WERI-Rb-1 (cell line): ENCODE results near the gene FGF21.
"Not testable (repeated sequence)": the region's sequence is repeated elsewhere in the genome, so short reads cannot be mapped to it uniquely, and the experiment has no call there.

Source experiments
- DNase-seq: peaks from one replicate; pipeline ENCODE4 v3.0.0-alpha.2; 2020
- H3K27ac ChIP-seq: fragments of 250-450 bp; sonication (Bioruptor Pico); 2 replicates; pipeline ENCODE4 v1.5.1; 2020; ENCODE audit warnings: mild to moderate bottlenecking, moderate library complexity
- H3K27me3 ChIP-seq: fragments of 250-450 bp; sonication (Bioruptor Pico); 2 replicates; pipeline ENCODE4 v1.5.1; 2021; ENCODE audit warnings: mild to moderate bottlenecking, low read depth, moderate library complexity; ENCODE audit not compliant: insufficient read depth, severe bottlenecking
- H3K36me3 ChIP-seq: fragments of 250-450 bp; sonication (Bioruptor Pico); 2 replicates; pipeline ENCODE4 v1.5.1; 2020; ENCODE audit warnings: mild to moderate bottlenecking, moderate library complexity
- H3K4me3 ChIP-seq: 2 replicates; pipeline ENCODE4 v1.5.1; 2011; ENCODE audit warnings: low read depth, mild to moderate bottlenecking, control low read depth, low read length
- H3K9me3 ChIP-seq: fragments of 250-450 bp; sonication (Bioruptor Pico); 2 replicates; pipeline ENCODE4 v1.5.1; 2021; ENCODE audit warnings: mild to moderate bottlenecking, moderate library complexity; ENCODE audit not compliant: severe bottlenecking
- TF ChIP-seq, protein P1 (sequence below): IDR thresholded peaks from 2 replicates; pipeline ENCODE4 v1.5.1; 2011; ENCODE audit warnings: low read depth, mild to moderate bottlenecking, control low read depth, inconsistent platforms, low read length

The FGF21 gene

DNA sequence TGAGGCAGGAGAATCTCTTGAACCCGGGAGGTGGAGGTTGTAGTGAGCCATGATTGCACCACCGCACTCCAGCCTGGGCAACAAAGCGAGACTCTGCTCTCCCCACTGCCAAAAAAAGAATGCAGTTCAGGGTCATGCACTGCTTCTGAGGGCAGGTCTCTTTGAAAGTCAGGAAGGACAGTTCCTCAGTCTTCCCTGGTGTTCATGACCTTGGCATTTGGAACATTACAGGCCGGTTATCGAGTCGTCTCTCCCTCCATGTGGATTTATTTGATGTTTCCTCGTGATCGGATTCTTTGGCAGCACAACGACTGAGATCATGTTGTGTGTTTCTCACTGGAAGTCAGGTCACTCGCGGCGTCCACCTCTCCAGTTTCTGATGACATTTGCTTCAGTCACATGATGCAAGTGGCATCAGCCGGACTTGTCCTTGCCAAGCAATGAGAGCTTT lies 17.2 kb downstream of the FGF21 start:
- H3K36me3 ChIP-seq, result no peaks in the 10 kb centered on the region
- H3K27me3 ChIP-seq, result no peaks in the 10 kb centered on the region
- TF ChIP-seq, protein P1, sequence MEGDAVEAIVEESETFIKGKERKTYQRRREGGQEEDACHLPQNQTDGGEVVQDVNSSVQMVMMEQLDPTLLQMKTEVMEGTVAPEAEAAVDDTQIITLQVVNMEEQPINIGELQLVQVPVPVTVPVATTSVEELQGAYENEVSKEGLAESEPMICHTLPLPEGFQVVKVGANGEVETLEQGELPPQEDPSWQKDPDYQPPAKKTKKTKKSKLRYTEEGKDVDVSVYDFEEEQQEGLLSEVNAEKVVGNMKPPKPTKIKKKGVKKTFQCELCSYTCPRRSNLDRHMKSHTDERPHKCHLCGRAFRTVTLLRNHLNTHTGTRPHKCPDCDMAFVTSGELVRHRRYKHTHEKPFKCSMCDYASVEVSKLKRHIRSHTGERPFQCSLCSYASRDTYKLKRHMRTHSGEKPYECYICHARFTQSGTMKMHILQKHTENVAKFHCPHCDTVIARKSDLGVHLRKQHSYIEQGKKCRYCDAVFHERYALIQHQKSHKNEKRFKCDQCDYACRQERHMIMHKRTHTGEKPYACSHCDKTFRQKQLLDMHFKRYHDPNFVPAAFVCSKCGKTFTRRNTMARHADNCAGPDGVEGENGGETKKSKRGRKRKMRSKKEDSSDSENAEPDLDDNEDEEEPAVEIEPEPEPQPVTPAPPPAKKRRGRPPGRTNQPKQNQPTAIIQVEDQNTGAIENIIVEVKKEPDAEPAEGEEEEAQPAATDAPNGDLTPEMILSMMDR, result no peak
- H3K9me3 ChIP-seq, result no peaks in the 10 kb centered on the region
- no peak overlapping the region for H3K27ac ChIP-seq
- no peak for DNase-seq
- no peak overlapping the region for H3K4me3 ChIP-seq

DNA sequence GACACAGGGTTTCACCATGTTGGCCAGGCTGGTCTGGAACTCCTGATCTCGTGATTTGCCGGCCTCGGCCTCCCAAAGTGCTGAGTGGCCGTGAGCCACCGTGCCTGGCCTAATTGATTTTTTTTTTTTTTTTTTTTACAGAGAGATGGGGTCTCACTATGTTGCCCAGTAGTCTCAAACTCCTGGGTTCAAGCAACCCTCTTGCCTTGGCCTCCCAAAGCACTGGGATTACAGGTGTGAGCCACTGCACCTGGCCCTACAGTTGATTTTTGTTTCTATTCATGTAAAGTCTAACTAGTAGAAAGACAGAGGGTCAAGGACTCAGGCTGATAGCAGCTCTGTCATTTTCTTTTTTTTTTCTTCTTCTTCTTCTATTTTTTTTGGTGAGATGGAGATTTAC lies 21.8 kb downstream of the FGF21 start:
- no peak for DNase-seq

DNA sequence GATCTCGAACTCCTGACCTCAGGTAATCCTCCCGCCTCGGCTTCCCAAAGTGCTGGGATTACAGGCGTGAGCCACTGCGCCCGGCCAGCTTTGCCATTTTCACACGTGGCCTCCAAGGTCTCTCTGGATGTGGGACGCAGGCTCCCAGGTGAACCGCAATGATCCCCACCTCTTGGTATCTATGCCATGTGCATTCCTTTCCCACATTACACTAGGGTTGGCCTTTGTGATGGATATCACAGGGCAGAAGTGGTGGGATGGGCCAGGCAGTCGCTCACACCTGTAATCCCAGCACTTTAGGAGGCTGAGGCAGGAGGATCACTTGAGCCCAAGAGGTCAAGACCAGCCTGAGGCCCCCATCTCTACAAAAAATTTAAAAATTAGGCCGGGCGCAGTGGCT lies 22.4 kb downstream of the FGF21 start:
- TF ChIP-seq, protein P1, result no peak
- Histone ChIP-seq H3K4me3 (no peak overlapping the region), H3K27ac (no peak overlapping the region), H3K9me3 (no peaks in the 10 kb centered on the region), H3K27me3 (no peaks in the 10 kb centered on the region), H3K36me3 (no peaks in the 10 kb centered on the region)
- DNase-seq, result no peak

More for the DNA sequence above, 21.8 kb downstream of the FGF21 start:
- H3K4me3 ChIP-seq, result no peak overlapping the region
- TF ChIP-seq, protein P1, result no peak
- H3K36me3 ChIP-seq, result no peaks in the 10 kb centered on the region
- H3K27me3 ChIP-seq, result no peaks in the 10 kb centered on the region
- H3K9me3 ChIP-seq, result no peaks in the 10 kb centered on the region
- H3K27ac ChIP-seq, result no peak overlapping the region

DNA sequence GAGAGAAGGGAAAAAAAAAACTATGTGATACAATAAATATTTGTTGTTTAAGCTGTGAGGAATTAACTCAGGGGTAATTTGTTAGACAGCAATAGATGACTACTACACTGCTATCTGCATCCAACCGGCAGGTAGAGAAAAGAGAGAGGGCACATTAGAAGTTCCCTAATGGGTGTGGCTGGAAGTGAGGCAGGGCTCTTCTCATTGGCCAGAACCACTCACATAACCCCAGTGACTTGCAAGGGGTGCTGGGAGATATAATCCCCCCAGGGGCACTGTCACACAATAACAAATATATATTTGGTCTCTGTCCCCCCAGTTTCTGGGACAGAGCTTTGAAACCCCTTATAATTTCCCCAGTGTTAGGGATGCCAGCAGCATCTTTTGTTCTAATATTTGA lies 24.3 kb downstream of the FGF21 start:
- Histone ChIP-seq H3K4me3 (no peak overlapping the region), H3K27me3 (no peaks in the 10 kb centered on the region), H3K36me3 (no peaks in the 10 kb centered on the region)

DNA sequence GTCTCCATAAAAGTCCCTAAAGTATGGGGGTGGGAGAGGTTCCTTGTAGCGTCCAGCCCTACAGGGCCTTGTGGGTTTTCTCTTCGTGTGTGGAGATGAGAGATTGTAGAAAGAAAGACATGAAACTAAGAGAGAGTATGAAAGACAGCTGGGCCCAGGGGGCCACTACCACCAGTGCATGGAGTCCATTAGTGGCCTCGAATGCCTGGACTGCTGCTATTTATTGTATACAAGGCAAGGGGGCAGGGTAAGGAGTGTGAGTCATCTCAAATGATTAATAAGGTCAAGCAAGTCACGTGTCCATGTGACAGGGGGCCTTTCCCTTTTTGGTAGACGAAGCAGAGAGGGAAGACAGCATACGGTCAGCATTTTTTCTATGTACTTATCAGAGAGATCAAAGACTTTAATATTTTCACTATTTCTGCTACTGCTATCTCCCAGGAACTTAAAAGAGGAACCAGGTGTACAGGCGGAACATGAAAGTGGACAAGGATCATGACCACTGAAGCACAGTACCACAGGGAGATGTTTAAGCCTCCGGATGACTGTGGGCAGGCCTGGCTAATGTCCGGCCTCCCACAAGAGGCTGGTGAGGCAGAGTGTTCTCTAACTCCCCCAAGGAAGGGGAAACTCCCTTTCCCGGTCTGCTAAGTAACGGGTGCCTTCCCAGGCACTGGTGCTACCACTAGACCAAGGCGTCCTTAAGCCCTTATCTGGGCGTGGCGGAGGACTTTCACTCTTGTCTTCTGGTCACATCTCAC lies 25.5 kb downstream of the FGF21 start:
- Histone ChIP-seq H3K36me3 (no peaks in the 10 kb centered on the region), H3K27me3 (no peaks in the 10 kb centered on the region), H3K4me3 (no peak overlapping the region), H3K27ac (no peak overlapping the region), H3K9me3 (no peaks in the 10 kb centered on the region)
- TF ChIP-seq, protein P1, result no peak
- DNase-seq, result no peak

More for the DNA sequence above, 24.3 kb downstream of the FGF21 start:
- Histone ChIP-seq H3K27ac (no peak overlapping the region), H3K9me3 (no peaks in the 10 kb centered on the region)
- DNase-seq, result no peak
- TF ChIP-seq, protein P1, result no peak

DNA sequence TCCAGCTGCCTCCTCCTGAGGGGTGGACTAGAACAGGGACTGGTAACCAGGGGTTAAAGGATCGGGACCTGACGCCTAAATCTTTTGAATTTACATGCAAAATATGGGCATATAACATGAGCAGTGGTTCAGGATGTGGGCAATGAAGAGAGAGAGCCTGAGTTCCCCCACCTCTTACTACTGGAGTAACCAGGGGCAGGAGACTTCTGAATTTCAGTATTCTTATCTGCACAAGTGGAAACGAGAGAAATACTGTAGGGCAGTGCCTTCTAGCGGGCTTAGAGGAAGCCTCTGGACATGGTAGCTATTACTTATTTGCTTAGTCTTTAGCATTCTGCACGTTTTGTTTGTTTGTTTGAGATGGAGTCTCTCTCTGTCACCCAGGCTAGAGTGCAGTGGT lies 29.2 kb downstream of the FGF21 start:
- Histone ChIP-seq H3K9me3 (no peaks in the 10 kb centered on the region), H3K27ac (no peak overlapping the region), H3K27me3 (no peaks in the 10 kb centered on the region), H3K36me3 (no peaks in the 10 kb centered on the region), H3K4me3 (no peak overlapping the region)
- TF ChIP-seq, protein P1, result no peak
- no peak for DNase-seq

DNA sequence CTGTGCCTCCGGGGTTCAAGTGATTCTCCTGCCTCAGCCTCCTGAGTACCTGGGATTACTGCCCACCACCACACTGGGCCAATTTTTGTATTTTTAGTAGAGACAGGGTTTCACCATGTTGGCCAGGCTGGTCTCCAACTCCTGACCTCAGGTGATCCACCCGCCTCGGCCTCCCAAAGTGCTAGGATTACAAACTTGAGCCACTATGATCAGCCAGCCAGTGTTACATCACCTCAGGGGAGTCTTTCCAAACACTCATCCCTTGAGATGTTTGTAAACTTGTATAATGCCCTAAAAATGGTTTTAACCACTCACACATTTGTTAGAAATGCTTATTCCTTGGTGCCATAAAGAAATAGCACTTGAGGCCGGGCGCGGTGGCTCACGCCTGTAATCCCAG lies 31.1 kb downstream of the FGF21 start:
- not testable (repeated sequence) for DNase-seq, H3K27ac ChIP-seq, H3K4me3 ChIP-seq, H3K9me3 ChIP-seq, H3K36me3 ChIP-seq, H3K27me3 ChIP-seq

DNA sequence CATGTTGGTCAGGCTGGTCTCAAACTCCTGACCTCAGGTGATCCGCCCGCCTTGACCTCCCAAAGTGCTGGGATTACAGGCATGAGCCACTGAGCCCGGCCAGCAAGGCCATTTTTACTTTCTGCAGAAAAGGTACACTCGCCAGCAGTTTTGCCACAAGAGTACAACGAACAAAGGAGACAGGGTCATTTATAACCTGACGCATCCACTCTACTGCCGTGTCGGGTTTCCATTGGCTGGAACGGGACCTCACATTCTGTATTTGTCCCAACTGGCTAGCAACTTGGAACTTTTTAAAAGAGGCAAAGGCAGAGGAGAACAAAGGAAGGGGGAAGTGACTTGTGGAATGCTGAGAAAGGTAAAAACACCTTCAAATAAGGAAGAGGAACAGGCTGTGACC lies 32.0 kb downstream of the FGF21 start:
- H3K27me3 ChIP-seq, DNase-seq, H3K9me3 ChIP-seq, H3K36me3 ChIP-seq, H3K4me3 ChIP-seq, H3K27ac ChIP-seq: not testable (repeated sequence)
